Ascending aorta (tissue), 2 donors: Measurements from ENCODE around the gene FARP2. TPM values are rescaled to one million over a fixed set of nuclear protein-coding genes. Genes with fewer than 3 reads are reported as not detected.
"Not testable (repeated sequence)": the region's sequence is repeated elsewhere in the genome, so short reads cannot be mapped to it uniquely, and the experiment has no call there.

Experiments used
- DNase-seq, 2 donors: peaks; one replicate each; pipeline ENCODE4 v3.0.0-alpha.2; 2019; ENCODE audit warnings: low spot score in 2 of 2
- H3K27ac ChIP-seq, 2 donors: fragments of 200-600 bp; sonication (generic); one replicate each; pipeline ENCODE4 v1.5.1; 2016 to 2017; ENCODE audit warnings: mild to moderate bottlenecking in 1 of 2
- H3K27me3 ChIP-seq: fragments of 200-600 bp; sonication (generic); one replicate; pipeline ENCODE4 v1.5.1; 2017
- H3K36me3 ChIP-seq, 2 donors: fragments of 200-600 bp; sonication (generic); one replicate each; pipeline ENCODE4 v1.5.1; 2016
- H3K4me1 ChIP-seq, 2 donors: fragments of 200-600 bp; sonication (generic); one replicate each; pipeline ENCODE4 v1.5.1; 2016 to 2017; ENCODE audit warnings: mild to moderate bottlenecking in 1 of 2
- H3K4me3 ChIP-seq, 2 donors: fragments of 200-600 bp; sonication (generic); one replicate each; pipeline ENCODE4 v1.5.1; 2016 to 2017; ENCODE audit warnings: mild to moderate bottlenecking in 1 of 2
- H3K9me3 ChIP-seq, 2 donors: fragments of 200-600 bp; sonication (generic); one replicate each; pipeline ENCODE4 v1.5.1; 2016
- CTCF ChIP-seq, 3 experiments: fragments of 200-600 bp in 2 of 3; fragments of 450-650 bp in 1 of 3; sonication (generic) in 2 of 3; IDR thresholded peaks; one replicate each; pipeline ENCODE4 v1.5.1; 2016 to 2019; ENCODE audit warnings: antibody characterized with exemption in 3 of 3, mild to moderate bottlenecking in 1 of 3, moderate library complexity in 1 of 3
- intact Hi-C: fragments of 100-400 bp; cut with DNase I; formaldehyde crosslinking; loops from one replicate; pipeline ENCODE4 v1.15.1; 2023
- total RNA-seq: library from RNA; depleted of rRNA; stranded (reverse); fragments of >200 nt; gene quantifications from one replicate; pipeline ENCODE4 v1.1.0, GENCODE V29; 2016

Gene FARP2
- total RNA-seq, 1 donor from 2014 or later = 19.6 TPM

DNA sequence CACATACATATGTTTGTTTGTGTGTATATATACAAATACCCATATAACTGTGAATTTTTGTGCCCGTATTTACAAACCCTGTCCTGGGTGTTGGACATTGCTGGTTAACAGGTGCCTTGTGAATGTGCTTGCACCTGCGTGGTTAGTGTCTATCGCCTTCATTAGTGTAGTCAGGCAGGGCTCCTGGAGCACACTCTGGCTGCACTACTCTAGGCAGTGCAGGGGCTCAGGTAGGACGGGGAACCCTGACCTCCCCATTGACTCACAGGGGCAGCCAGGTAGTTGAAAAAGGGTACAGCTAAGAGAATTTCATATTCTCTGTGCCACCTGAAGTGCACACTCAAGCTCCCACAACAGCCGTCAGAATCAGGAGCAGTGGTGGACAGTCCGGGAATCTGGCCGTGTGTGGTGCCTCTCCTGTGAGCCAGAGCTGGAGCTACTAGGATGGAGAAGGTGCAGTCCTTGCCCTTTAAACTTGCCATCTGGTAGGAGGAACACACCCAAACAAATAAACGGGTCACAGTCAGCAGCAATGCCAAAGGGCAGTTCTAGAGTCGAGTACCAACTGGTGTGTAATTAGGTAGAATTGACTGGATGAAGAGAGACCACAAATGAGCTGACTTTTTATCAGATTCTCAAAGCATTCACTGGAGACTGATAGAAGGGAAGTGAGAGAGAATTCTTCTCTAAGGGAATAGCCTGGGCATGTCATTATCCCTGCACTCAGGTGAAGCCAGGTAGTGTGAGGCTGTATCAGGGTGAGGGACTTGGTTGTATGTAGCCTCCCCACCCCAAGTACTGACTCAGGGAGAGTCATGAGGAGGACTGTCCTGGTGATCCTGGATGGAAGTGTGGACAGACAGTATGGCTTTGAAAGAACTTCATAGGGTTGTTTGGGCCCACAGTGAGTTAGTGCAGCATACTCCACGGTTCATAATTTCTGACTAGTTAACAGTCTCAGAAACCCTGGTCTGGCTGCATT is 44.1 kb downstream of the FARP2 start:
- TF ChIP-seq CTCF (IDR thresholded peaks at IDR 0.05) = no peak
- no peak overlapping the region for H3K27ac ChIP-seq
- H3K9me3 ChIP-seq = no peaks in the 10 kb centered on the region
- no peak overlapping the region for H3K4me3 ChIP-seq
- intact Hi-C loops = no loop called here
- no peak for DNase-seq
- no peaks in the 10 kb centered on the region for H3K4me1 ChIP-seq
- no peaks in the 10 kb centered on the region for H3K36me3 ChIP-seq
- no peaks in the 10 kb centered on the region for H3K27me3 ChIP-seq

DNA sequence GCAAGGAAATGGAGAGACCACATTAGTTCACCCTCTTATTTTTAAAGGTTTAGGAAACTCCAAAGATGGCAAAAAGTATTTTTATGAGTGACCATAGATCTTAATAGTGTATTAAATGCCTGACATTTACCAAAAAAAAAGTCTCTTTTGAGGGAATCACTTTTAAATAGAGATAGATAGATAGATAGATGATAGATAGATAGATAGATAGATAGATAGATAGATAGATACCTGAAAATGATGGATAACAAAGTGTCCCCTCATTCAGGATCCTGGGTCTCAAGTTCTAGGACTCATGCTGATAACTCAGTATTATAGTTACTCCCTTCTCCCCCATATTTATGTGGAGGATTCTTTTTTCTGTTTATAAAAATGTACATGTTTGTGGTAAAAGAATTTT is 52.8 kb downstream of the FARP2 start:
- Histone ChIP-seq H3K9me3 (no peaks in the 10 kb centered on the region), H3K36me3 (peaks cover 40 to 60% of the 10 kb centered on the region in 2 donors), H3K4me3 (no peak overlapping the region), H3K4me1 (no peaks in the 10 kb centered on the region), H3K27me3 (no peaks in the 10 kb centered on the region), H3K27ac (no peak overlapping the region)
- intact Hi-C loops = no loop called here
- no peak for DNase-seq
- no peak for TF ChIP-seq CTCF (IDR thresholded peaks at IDR 0.05)

DNA sequence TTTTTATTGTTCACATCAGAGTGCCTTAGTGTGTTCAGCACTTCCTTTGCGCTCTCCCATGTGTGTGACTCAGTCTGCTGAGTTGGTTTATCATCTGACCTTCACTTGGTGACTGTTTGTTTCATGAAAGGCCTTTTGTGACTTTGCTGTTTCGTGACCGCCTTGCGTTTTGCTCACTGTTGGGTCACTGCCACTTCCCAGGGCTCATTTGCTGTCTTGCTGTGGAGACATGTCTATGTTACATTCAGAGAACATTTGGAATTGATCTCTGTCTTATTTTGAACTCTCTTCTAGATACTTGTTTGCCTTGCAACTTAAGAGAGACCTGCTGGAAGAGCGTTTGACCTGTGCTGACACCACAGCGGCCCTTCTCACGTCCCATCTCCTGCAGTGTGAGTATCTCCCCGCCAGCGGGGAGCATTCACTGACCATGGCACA is 54.7 kb downstream of the FARP2 start:
- Histone ChIP-seq H3K27ac (no peak overlapping the region), H3K4me3 (no peak overlapping the region)
- intact Hi-C loops = no loop called here

GRCh38 chr2:241412144-241412543 is 56.1 kb downstream of the FARP2 start:
- no peak for DNase-seq
- Histone ChIP-seq H3K4me3 (no peak overlapping the region), H3K36me3 (peaks cover 61 to 91% of the 10 kb centered on the region in 2 donors), H3K27me3 (no peaks in the 10 kb centered on the region), H3K4me1 (no peaks in the 10 kb centered on the region), H3K9me3 (no peaks in the 10 kb centered on the region), H3K27ac (no peak overlapping the region)
- intact Hi-C loops = no loop called here
- no peak for TF ChIP-seq CTCF (IDR thresholded peaks at IDR 0.05)

More for the DNA sequence above, 54.7 kb downstream of the FARP2 start:
- Histone ChIP-seq H3K4me1 (no peaks in the 10 kb centered on the region), H3K27me3 (no peaks in the 10 kb centered on the region), H3K36me3 (peaks cover 58 to 79% of the 10 kb centered on the region in 2 donors), H3K9me3 (no peaks in the 10 kb centered on the region)
- no peak for TF ChIP-seq CTCF (IDR thresholded peaks at IDR 0.05)
- DNase-seq = no peak

GRCh38 chr2:241413501-241413900 is 57.4 kb downstream of the FARP2 start:
- DNase-seq, intact Hi-C loops, H3K4me1 ChIP-seq, H3K4me3 ChIP-seq, H3K27ac ChIP-seq, H3K27me3 ChIP-seq, H3K9me3 ChIP-seq: not testable (repeated sequence)
- peaks cover 68 to 94% of the 10 kb centered on the region in 2 donors for H3K36me3 ChIP-seq

GRCh38 chr2:241413929-241414580 is 58.0 kb downstream of the FARP2 start:
- Histone ChIP-seq H3K27me3 (no peaks in the 10 kb centered on the region), H3K36me3 (peaks cover 71 to 93% of the 10 kb centered on the region in 2 donors), H3K4me3 (no peak overlapping the region), H3K4me1 (no peaks in the 10 kb centered on the region), H3K9me3 (no peaks in the 10 kb centered on the region), H3K27ac (no peak overlapping the region)
- no peak for TF ChIP-seq CTCF (IDR thresholded peaks at IDR 0.05)
- intact Hi-C loops = no loop called here
- no peak for DNase-seq
